ENCODE results near the gene TMEM33.

- TF ChIP-seq EZH2 (IDR thresholded peaks at IDR 0.05) (no peak), SP1 (IDR thresholded peaks at IDR 0.05; ENCODE audit: low read depth) (peak; percentile 71), POLR2AphosphoS5 (IDR thresholded peaks at IDR 0.05; ENCODE audit: low read depth, low read length) (no peak), REST (IDR thresholded peaks at IDR 0.05; ENCODE audit: low read depth) (no peak), SIN3A (IDR thresholded peaks at IDR 0.05; ENCODE audit: low read depth) (no peak), SRF (IDR thresholded peaks at IDR 0.05; ENCODE audit: low read depth) (no peak), ZNF274 (IDR thresholded peaks at IDR 0.05; ENCODE audit: low read depth, low read length) (no peak), POLR2A (IDR thresholded peaks at IDR 0.05; ENCODE audit: borderline replicate concordance, extremely low read depth, insufficient read depth, insufficient read length) (no peak), ZBTB33 (IDR thresholded peaks at IDR 0.05; ENCODE audit: extremely low read depth, insufficient replicate concordance, low read length) (no peak), TCF7L2 (IDR thresholded peaks at IDR 0.05; ENCODE audit: borderline replicate concordance, extremely low read depth, insufficient read depth, insufficient read length) (no peak), RAD21 (IDR thresholded peaks at IDR 0.05; ENCODE audit: low read depth) (no peak)
- TF ChIP-seq, protein P1, sequence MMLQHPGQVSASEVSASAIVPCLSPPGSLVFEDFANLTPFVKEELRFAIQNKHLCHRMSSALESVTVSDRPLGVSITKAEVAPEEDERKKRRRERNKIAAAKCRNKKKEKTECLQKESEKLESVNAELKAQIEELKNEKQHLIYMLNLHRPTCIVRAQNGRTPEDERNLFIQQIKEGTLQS (IDR thresholded peaks at IDR 0.05) = no peak
- TF ChIP-seq, protein P2, sequence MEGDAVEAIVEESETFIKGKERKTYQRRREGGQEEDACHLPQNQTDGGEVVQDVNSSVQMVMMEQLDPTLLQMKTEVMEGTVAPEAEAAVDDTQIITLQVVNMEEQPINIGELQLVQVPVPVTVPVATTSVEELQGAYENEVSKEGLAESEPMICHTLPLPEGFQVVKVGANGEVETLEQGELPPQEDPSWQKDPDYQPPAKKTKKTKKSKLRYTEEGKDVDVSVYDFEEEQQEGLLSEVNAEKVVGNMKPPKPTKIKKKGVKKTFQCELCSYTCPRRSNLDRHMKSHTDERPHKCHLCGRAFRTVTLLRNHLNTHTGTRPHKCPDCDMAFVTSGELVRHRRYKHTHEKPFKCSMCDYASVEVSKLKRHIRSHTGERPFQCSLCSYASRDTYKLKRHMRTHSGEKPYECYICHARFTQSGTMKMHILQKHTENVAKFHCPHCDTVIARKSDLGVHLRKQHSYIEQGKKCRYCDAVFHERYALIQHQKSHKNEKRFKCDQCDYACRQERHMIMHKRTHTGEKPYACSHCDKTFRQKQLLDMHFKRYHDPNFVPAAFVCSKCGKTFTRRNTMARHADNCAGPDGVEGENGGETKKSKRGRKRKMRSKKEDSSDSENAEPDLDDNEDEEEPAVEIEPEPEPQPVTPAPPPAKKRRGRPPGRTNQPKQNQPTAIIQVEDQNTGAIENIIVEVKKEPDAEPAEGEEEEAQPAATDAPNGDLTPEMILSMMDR (IDR thresholded peaks at IDR 0.05 in 2 of 3, conservative IDR thresholded peaks at IDR 0.05 in 1 of 3; ENCODE audit: borderline replicate concordance in 1 of 3, insufficient read depth in 1 of 3, low read depth in 2 of 3, low read length in 2 of 3) = no peak
These were observed 21.7 kb upstream of the TMEM33 start for GRCh38 chr4:41913509-41913908.

Measured in HCT116 (cell line).